ENCODE results near the gene DDX51.
"Not testable (repeated sequence)": the region's sequence is repeated elsewhere in the genome, so short reads cannot be mapped to it uniquely, and the experiment has no call there.

DDX51 gene

DNA sequence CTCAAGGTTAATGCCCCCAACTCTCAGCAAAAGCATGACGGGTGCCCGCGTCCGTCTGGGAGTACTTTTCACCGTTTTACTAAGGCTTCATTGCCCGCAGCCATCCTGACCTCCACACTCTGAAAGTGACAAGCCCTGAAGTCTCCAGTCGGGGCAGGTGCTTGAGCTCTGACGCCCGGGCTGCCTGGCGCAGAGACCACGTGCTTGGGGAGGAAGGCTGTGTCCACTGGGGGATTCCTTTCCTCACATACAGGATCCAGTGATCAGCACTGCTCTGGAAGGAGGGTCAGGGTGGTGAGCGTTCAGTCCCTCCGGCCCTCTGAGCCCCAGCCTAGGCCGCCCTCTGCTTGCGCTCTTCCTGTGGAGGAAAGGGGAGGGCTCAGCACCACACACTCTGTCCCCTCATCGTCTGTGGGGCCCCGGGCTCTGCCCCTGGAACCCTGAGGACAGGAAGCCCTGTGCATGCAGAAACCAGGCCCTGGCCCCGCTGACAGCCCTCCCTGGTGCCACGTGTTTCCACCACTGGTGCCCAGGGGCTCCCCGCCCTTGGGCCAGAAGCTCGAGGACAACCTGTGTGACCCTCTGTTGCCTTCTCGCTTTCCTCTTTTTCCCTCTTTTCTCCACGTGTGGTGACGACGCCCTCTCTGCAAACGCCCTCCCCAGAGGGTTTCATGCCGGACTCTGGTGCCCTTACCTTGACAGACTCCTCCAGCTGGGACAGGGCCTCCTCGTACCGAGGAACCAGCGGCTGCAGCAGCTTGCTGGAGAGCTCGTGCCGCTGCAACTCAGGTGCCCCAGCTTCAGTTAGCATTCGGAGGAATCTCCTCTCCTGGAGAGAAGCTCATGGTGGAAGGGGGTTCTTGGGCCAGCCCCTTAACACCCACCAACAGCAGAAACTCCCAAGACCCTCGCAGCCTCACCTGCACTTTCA lies 4.9 kb downstream of the DDX51 start:
- DNase-seq: no peak

GRCh38 chr12:132137483-132138125 lies 6.5 kb downstream of the DDX51 start:
- DNase-seq: no peak

- not testable (repeated sequence) for DNase-seq
Observed at GRCh38 chr12:132136226-132136625, 7.9 kb downstream of the DDX51 start.

GRCh38 chr12:132134653-132135183 lies 9.4 kb downstream of the DDX51 start:
- not testable (repeated sequence) for DNase-seq

DNA sequence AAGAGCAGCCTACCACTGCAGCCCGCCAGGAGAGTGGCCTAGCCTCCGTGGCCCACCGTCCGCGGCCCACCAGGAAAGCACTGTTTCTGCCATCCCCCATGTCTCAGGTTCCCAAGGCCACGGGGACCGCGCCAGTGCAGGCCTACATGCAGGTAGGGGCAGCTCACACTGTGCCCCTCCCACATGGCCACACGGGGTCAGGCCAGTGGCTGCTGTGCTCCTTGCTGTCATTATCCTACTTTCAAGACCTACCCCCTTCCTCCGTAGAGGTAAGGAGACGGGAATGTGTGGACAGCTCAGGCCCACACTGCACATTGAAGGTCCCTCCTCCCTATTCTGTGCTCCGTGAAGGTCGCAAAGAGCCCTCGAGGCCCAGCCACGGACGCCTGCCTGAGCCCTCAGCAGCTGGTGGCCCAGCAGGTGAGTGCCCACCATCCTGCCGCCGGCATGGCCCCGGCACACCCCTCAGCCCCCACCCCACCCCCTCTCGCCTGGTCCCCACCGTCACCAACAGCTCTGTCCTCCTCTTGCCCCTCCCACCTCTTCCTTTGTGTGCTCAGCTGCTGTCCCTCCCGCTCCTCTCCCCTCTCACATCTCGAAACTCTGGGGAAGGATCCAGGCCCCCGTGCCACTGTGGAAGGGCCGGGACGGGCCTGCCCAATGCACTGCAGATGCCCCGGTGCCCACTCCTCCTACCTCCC lies 10.0 kb downstream of the DDX51 start:
- DNase-seq: no peak

- no peak for DNase-seq
Observed at GRCh38 chr12:132132609-132133430, 11.3 kb downstream of the DDX51 start.

GRCh38 chr12:132131952-132132351 lies 12.2 kb downstream of the DDX51 start:
- no peak for DNase-seq

- no peak for DNase-seq
Observed at GRCh38 chr12:132131229-132131628, 12.9 kb downstream of the DDX51 start.

DNA sequence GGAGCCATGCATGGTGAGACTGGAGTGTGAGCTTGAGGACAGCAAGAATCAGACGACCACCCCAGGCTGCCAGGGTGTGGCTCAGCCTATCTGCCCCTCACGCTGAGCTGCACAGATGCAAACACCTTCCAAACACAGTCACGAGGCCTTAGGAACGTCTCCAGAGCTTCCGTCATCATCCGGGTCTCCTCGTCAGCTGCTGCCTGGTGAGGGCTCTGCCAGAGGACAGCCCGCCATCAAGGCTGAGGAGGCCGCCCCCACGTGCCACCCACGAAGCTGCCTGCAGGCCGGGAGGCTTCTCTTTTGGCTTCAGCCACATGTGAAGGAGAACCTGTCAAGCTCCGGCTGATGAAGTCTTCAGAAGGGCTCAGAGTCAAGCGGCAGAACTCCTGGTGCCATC lies 13.4 kb downstream of the DDX51 start:
- DNase-seq: no peak

DNA sequence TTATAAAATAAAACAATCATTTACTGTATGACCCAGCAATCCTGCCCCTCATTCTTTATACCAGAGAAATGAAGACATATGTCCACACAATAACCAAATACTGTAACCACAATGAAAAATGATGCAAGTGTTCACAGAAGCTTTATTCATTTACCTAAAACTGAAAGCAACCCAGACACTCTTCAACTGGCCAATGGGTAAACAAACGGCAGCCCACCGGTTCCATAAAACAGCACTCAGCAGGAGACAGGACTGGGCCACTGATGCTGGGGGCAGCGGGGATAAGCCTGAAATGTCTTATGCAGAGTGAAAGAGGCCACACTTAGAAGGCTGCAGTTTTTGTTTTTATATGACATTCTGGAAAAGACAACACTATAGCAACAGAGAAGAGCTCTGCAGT lies 15.1 kb downstream of the DDX51 start:
- no peak for DNase-seq

GRCh38 chr12:132127041-132127440 lies 17.1 kb downstream of the DDX51 start:
- no peak for DNase-seq

- no peak for DNase-seq
Observed at GRCh38 chr12:132125736-132126135, 18.4 kb downstream of the DDX51 start.

- no peak for DNase-seq
Observed at GRCh38 chr12:132124766-132125425, 19.2 kb downstream of the DDX51 start.

DNA sequence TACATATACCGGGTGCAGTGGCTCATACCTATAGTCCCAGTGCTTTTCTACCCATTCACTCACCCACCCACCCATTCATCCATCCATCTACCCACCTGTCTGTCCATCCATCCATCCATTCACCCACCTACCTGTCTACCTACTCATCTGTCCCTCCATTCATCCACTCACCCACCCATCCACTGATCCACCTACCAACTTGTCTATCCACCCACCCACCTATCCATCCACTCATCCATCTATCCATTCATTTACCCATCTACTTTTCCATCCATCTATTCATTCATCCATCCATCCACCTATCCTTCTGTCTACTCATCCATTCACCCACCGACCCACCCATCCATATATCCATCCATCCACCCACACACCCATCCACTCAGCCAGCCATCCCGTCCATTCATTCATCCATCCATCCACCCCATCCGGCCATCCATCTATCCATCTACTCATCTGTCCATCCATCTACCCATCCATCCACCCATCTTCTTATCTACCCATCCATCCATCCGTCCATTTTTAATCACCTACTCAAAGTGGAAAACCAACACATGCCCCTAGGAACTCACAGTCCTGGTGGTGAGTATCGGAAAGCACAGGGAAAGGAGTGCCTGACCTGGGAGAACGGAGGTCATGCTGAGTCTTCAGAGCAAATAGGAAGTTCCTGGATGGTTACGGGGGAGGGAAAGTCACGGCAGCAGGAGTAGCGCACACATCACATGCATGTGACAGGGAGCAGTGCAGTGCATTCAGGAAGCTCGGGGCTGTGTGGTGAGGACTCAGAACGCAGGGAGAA lies 20.0 kb downstream of the DDX51 start:
- no peak for DNase-seq

- DNase-seq: no peak
Observed at GRCh38 chr12:132121283-132121682, 22.8 kb downstream of the DDX51 start.

GRCh38 chr12:132118876-132119275 lies 25.2 kb downstream of the DDX51 start:
- no peak for DNase-seq

GRCh38 chr12:132117558-132117875 lies 26.6 kb downstream of the DDX51 start:
- no peak for DNase-seq

DNA sequence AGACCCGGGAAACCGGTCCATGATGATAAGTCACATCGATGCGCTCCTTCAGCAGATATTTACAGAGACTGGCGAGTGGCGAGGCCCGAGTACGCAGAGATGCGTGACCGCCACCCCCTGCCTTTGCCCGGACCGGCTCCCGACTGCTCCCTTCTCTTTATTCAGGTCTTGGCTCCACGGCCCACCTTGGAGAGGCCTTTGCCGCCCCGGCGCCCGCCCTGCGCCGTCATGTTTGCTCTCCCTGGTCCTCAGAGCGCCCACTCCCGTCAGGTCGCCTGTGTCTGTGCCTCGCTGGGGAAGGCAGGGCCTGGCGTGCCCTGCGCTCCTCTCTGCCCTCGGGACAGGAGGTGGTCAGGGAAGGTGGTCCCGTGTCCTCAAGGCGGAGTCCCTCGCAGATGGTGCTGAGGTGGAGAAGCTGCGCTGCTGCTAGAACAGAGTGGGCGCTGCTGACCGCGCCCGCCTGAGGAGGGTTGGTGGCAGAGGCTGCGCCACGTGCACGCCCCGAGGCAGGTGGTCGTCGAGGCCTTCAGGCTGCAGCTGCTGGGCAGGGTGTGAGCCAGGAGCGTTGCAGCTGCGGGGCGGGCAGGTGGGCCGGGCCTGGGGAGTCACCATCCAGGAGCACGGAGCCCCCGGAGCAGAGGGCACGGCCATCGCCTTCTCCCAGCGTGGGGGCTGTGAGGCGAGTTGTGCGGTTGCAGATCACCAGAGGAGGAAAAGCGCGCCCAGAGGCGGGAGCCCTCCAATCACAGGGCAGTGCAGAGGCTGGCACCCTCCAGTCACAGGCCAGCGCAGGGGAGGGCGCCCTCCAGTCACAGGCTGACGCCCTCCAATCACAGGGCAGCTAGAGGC lies 27.2 kb downstream of the DDX51 start:
- no peak for DNase-seq

GRCh38 chr12:132115500-132115899 lies 28.6 kb downstream of the DDX51 start:
- no peak for DNase-seq

DNA sequence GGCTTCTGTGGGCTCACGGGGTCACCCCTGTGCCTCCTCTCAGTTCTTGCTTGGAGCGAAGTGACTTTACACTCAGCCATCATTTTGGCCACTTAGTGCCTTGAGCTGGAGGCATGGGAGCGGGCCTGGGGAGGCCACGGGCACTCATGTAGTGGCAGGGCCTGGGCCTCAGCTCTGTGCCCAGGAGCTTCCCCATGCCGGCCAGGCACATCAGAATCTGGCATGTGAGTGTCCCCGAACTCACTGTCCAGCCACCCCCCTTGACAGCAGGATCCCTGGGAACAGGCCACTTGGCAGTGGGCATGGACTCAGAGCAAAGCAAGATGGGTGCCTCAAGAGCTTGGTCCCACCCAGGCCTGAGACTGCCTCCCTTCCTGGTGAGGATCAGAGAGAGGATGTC lies 29.5 kb downstream of the DDX51 start:
- DNase-seq: no peak
